ENCODE measurements around the gene ARFGAP2. TPM values are rescaled to one million over a fixed set of nuclear protein-coding genes. Genes with fewer than 3 reads are reported as not detected.
"Not testable (repeated sequence)": the region's sequence is repeated elsewhere in the genome, so short reads cannot be mapped to it uniquely, and the experiment has no call there.

Gene ARFGAP2
- total RNA-seq, 1 experiment from 2014 or later: 97.5 TPM

- Histone ChIP-seq H3K79me2 (ENCODE audit: low read length) (no peaks in the 10 kb centered on the region), H3K36me3 (ENCODE audit: low read depth, low read length) (no peaks in the 10 kb centered on the region), H3K9me3 (ENCODE audit: low read length) (no peaks in the 10 kb centered on the region), H3K9me2 (replicated peaks; ENCODE audit: low read length) (no peaks in the 10 kb centered on the region), H3K4me3 (ENCODE audit: low read length) (no peak overlapping the region), H3F3A (ENCODE audit: low read length, unreplicated experiment) (no peaks in the 10 kb centered on the region), H3K4me2 (ENCODE audit: low read length) (no peak overlapping the region), H4K20me1 (ENCODE audit: low read length) (no peaks in the 10 kb centered on the region), H3K4me1 (ENCODE audit: insufficient read depth, low read length) (peaks cover 14% of the 10 kb centered on the region), H3K27ac (ENCODE audit: low read length) (no peak overlapping the region), H3K9ac (ENCODE audit: low read length) (no peak overlapping the region), H2AFZ (ENCODE audit: low read length) (no peak overlapping the region), H3K27me3 (ENCODE audit: low read length) (no peaks in the 10 kb centered on the region)
- intact Hi-C loops (cut with micrococcal nuclease): no loop called here
- POLR2A ChIA-PET (ENCODE audit: unreplicated experiment): no interaction called here
- TF ChIP-seq EZH2phosphoT487 (IDR thresholded peaks at IDR 0.05; ENCODE audit: borderline replicate concordance, low read length) (no peak), CTCF (conservative IDR thresholded peaks at IDR 0.05; ENCODE audit: low read depth, low read length) (no peak), EZH2 (IDR thresholded peaks at IDR 0.05; ENCODE audit: low read length, unreplicated experiment) (no peak)
- no TSS peak for BruUV-seq (replicated peaks)
- CTCF ChIA-PET: no interaction called here
- DNase-seq: no peak
- ATAC-seq: no peak
Observed at GRCh38 chr11:47207459-47207858, 30.8 kb upstream of the ARFGAP2 start.

- H2AFZ ChIP-seq (ENCODE audit: low read length); H3F3A ChIP-seq (ENCODE audit: low read length, unreplicated experiment); H3K27me3 ChIP-seq (ENCODE audit: low read length); BruUV-seq (replicated peaks); H3K4me3 ChIP-seq (ENCODE audit: low read length); CTCF ChIA-PET; H3K9me2 ChIP-seq (replicated peaks; ENCODE audit: low read length); H3K9me3 ChIP-seq (ENCODE audit: low read length); H3K36me3 ChIP-seq (ENCODE audit: low read depth, low read length); H3K27ac ChIP-seq (ENCODE audit: low read length); H3K4me2 ChIP-seq (ENCODE audit: low read length); DNase-seq; H3K79me2 ChIP-seq (ENCODE audit: low read length); POLR2A ChIA-PET (ENCODE audit: unreplicated experiment); ATAC-seq; H3K9ac ChIP-seq (ENCODE audit: low read length); H4K20me1 ChIP-seq (ENCODE audit: low read length); intact Hi-C loops (cut with micrococcal nuclease): not testable (repeated sequence)
- H3K4me1 ChIP-seq (ENCODE audit: insufficient read depth, low read length): peaks cover 14% of the 10 kb centered on the region
Observed at GRCh38 chr11:47206577-47206976, 29.9 kb upstream of the ARFGAP2 start.

GRCh38 chr11:47204637-47204989 lies 27.9 kb upstream of the ARFGAP2 start:
- Histone ChIP-seq H3K79me2 (ENCODE audit: low read length) (no peaks in the 10 kb centered on the region), H3K36me3 (ENCODE audit: low read depth, low read length) (no peaks in the 10 kb centered on the region), H3K4me3 (ENCODE audit: low read length) (peak overlapping the region; percentile 14; the same call in 1 of the 2 replicates), H3F3A (ENCODE audit: low read length, unreplicated experiment) (no peaks in the 10 kb centered on the region), H3K9me2 (replicated peaks; ENCODE audit: low read length) (no peaks in the 10 kb centered on the region), H3K4me1 (ENCODE audit: insufficient read depth, low read length) (peaks cover 14% of the 10 kb centered on the region), H3K9ac (ENCODE audit: low read length) (no peak overlapping the region), H3K9me3 (ENCODE audit: low read length) (no peaks in the 10 kb centered on the region), H3K27me3 (ENCODE audit: low read length) (no peaks in the 10 kb centered on the region), H2AFZ (ENCODE audit: low read length) (peak overlapping the region; percentile 55), H4K20me1 (ENCODE audit: low read length) (no peaks in the 10 kb centered on the region), H3K4me2 (ENCODE audit: low read length) (peak overlapping the region; percentile 63), H3K27ac (ENCODE audit: low read length) (peak overlapping the region; percentile 75)
- no TSS peak for BruUV-seq (replicated peaks)
- ChIA-PET CTCF (interaction anchor here (0.5 to 1.6 kb wide), 2 partner anchors 10 to 55 kb away, joined by 3 to 7 read pairs; no protein-coding TSS in a partner anchor), POLR2A (ENCODE audit: unreplicated experiment) (interaction anchor here (1.4 kb wide), 1 partner anchor 10 kb away, joined by 6 read pairs; no protein-coding TSS in a partner anchor)
- intact Hi-C loops (cut with micrococcal nuclease): no loop called here
- ATAC-seq (peak; percentile 100), DNase-seq (peak; percentile 85)
- TF ChIP-seq EZH2 (IDR thresholded peaks at IDR 0.05; ENCODE audit: low read length, unreplicated experiment): no peak
- TF ChIP-seq CTCF (conservative IDR thresholded peaks at IDR 0.05; ENCODE audit: low read depth, low read length): no peak
- TF ChIP-seq EZH2phosphoT487 (IDR thresholded peaks at IDR 0.05; ENCODE audit: borderline replicate concordance, low read length): no peak
